HepG2 (cell line): ENCODE data around the gene RBPMS2. TPM values are rescaled to one million over a fixed set of nuclear protein-coding genes. Genes with fewer than 3 reads are reported as not detected.
A peak's percentile ranks its signal among the peaks of the same experiment; 100 is the strongest.

ENCODE experiments used
- FLYWCH1 ChIP-seq: sonication (generic); formaldehyde crosslinking; IDR thresholded peaks from 2 replicates; pipeline ENCODE4 v1.8.1; 2023; ENCODE audit warnings: mild to moderate bottlenecking, missing genetic modification reagents
- FOXA1 ChIP-seq, 2 experiments: fragments of 450-650 bp in 1 of 2; sonication (generic) in 1 of 2; formaldehyde crosslinking in 1 of 2; IDR thresholded peaks; 2 replicates each; pipeline versions ENCODE4 v1.4.0 to v1.6.1; 2016 to 2020; ENCODE audit warnings: missing genetic modification reagents in 1 of 2
- HNF4A ChIP-seq: sonication (generic); formaldehyde crosslinking; IDR thresholded peaks from 2 replicates; pipeline ENCODE4 v1.4.0; 2020; ENCODE audit warnings: missing genetic modification reagents
- KLF16 ChIP-seq, 2 experiments: sonication (generic) in 1 of 2; formaldehyde crosslinking in 1 of 2; IDR thresholded peaks; 2 replicates each; pipeline versions ENCODE4 v1.6.1 to v1.8.0; 2016 to 2023; ENCODE audit warnings: missing genetic modification reagents in 2 of 2, missing compliant biosample characterization in 1 of 2
- NFYC ChIP-seq: IDR thresholded peaks from 2 replicates; pipeline ENCODE4 v1.6.1; 2016; ENCODE audit warnings: missing genetic modification reagents, missing compliant biosample characterization
- NKX3-1 ChIP-seq: sonication (generic); formaldehyde crosslinking; IDR thresholded peaks from 2 replicates; pipeline ENCODE4 v1.5.0; 2020; ENCODE audit warnings: missing genetic modification reagents
- SETDB1 ChIP-seq: sonication (generic); formaldehyde crosslinking; IDR thresholded peaks from 2 replicates; pipeline ENCODE4 v1.5.1; 2020; ENCODE audit warnings: missing genetic modification reagents, mild to moderate bottlenecking, borderline replicate concordance
- ZFP1 ChIP-seq: IDR thresholded peaks from 2 replicates; pipeline ENCODE4 v1.6.1; 2016
- ZNF331 ChIP-seq: sonication (generic); formaldehyde crosslinking; IDR thresholded peaks from 2 replicates; pipeline ENCODE4 v1.4.0; 2020; ENCODE audit warnings: missing genetic modification reagents
- ZNF33A ChIP-seq: sonication (generic); formaldehyde crosslinking; IDR thresholded peaks from 2 replicates; pipeline ENCODE4 v1.5.1; 2020; ENCODE audit warnings: missing genetic modification reagents, mild to moderate bottlenecking, moderate library complexity, borderline replicate concordance
- ZNF724P ChIP-seq: sonication (generic); formaldehyde crosslinking; IDR thresholded peaks from 2 replicates; pipeline ENCODE4 v1.8.0; 2022; ENCODE audit warnings: missing genetic modification reagents, borderline replicate concordance
- ZNF781 ChIP-seq: sonication (generic); formaldehyde crosslinking; IDR thresholded peaks from 2 replicates; pipeline ENCODE4 v1.5.1; 2020; ENCODE audit warnings: borderline replicate concordance, mild to moderate bottlenecking, missing genetic modification reagents; ENCODE audit errors: not compliant biosample characterization
- ZNF850 ChIP-seq: sonication (generic); formaldehyde crosslinking; conservative IDR thresholded peaks from 2 replicates; pipeline ENCODE4 v1.9.0; 2021; ENCODE audit warnings: mild to moderate bottlenecking, missing genetic modification reagents
- polyA plus RNA-seq, 8 experiments: library from polyadenylated mRNA; depleted of rRNA in 3 of 8; stranded (reverse) in 7 of 8; unstranded in 1 of 8; fragments of >200 nt; fragmentation: Illumina TruSeq in 4 of 8; extraction: Trizol in 4 of 8; gene quantifications; 2 replicates each; pipeline versions ENCODE4 v1.2.1 to v1.2.3, GENCODE V29; 2011 to 2016; ENCODE audit warnings: low read depth in 4 of 8, missing spikeins in 1 of 8, mixed read lengths in 1 of 8; ENCODE audit not compliant: insufficient read depth in 1 of 8
- total RNA-seq, 5 experiments: library from RNA; depleted of rRNA; stranded (reverse); fragments of >200 nt; fragmentation: Illumina TruSeq; extraction: Trizol; gene quantifications; 2 replicates each; pipeline ENCODE4 v1.2.3, GENCODE V29; 2016; ENCODE audit warnings: low read depth in 1 of 5
- TF ChIP-seq, protein P1 (sequence below): sonication (generic); formaldehyde crosslinking; IDR thresholded peaks from 2 replicates; pipeline ENCODE4 v1.4.0; 2020; ENCODE audit warnings: missing genetic modification reagents, borderline replicate concordance
- TF ChIP-seq, protein P2 (sequence below): sonication (generic); formaldehyde crosslinking; IDR thresholded peaks from 2 replicates; pipeline ENCODE4 v1.4.0; 2020; ENCODE audit warnings: mild to moderate bottlenecking, missing genetic modification reagents
- TF ChIP-seq, protein P3 (sequence below): sonication (generic); formaldehyde crosslinking; IDR thresholded peaks from 2 replicates; pipeline ENCODE4 v1.9.0; 2021; ENCODE audit warnings: missing genetic modification reagents, mild to moderate bottlenecking, borderline replicate concordance

Gene RBPMS2
- total and polyA plus RNA-seq, 2 of the 13 experiments (the other 11 are each of a cell fraction or from before 2014, with no cell fraction given), result 0.08 TPM; not detected in 1

DNA sequence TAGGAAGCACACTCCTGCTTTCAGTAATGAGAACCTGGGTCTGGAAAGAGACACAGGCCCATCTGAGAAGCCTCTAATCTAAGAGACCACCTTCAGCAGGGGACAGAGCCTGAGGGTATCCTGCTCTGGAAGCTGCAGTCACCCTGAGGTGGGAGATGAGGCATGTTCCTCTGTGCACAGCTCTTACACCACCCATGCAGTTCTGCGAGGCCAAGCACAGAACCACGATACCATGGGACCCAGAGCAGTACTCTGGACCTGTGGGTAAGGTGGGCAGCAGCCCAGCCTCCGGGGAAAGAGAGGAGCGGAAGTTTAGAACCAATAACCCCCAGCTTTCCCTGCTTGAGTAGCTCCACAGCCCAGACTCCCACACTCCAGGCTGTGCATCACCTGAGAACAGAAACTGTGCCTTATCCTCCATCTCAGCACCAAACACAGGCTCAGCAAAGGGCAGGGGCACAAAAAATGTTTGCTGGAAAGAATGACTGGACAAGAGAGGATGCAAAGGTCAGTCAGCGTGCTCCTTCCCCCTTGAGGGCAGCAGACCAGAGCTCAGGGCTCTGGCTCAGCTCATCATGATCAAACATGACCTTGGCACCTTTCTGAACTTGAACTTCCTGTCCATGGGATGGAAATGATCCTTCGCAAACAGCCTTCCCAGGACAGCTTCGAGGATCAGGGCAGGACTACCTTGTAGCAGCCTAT is 43.1 kb downstream of the RBPMS2 start (continued):
- TF ChIP-seq, protein P1, sequence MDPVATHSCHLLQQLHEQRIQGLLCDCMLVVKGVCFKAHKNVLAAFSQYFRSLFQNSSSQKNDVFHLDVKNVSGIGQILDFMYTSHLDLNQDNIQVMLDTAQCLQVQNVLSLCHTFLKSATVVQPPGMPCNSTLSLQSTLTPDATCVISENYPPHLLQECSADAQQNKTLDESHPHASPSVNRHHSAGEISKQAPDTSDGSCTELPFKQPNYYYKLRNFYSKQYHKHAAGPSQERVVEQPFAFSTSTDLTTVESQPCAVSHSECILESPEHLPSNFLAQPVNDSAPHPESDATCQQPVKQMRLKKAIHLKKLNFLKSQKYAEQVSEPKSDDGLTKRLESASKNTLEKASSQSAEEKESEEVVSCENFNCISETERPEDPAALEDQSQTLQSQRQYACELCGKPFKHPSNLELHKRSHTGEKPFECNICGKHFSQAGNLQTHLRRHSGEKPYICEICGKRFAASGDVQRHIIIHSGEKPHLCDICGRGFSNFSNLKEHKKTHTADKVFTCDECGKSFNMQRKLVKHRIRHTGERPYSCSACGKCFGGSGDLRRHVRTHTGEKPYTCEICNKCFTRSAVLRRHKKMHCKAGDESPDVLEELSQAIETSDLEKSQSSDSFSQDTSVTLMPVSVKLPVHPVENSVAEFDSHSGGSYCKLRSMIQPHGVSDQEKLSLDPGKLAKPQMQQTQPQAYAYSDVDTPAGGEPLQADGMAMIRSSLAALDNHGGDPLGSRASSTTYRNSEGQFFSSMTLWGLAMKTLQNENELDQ, result no peak
- TF ChIP-seq FOXA1 (IDR thresholded peaks at IDR 0.05) (no peak), FOXA1 (CRISPR knock-in tag; IDR thresholded peaks at IDR 0.05) (peak; percentile 79), HNF4A (CRISPR knock-in tag) (peak; percentile 94), ZFP1 (CRISPR knock-in tag) (no peak), ZNF331 (CRISPR knock-in tag) (peak; percentile 55; the same call in 1 of the 2 replicates), ZNF724P (no peak), ZNF781 (CRISPR knock-in tag) (peak; percentile 55), SETDB1 (CRISPR knock-in tag) (no peak), FLYWCH1 (CRISPR knock-in tag) (no peak), ZNF850 (CRISPR knock-in tag) (no peak), KLF16 (CRISPR knock-in tag; IDR thresholded peaks at IDR 0.05) (peak in 1 of 2 experiments; percentile 48; a peak in 1 of 4 replicates), NFYC (no peak), NKX3-1 (CRISPR knock-in tag) (no peak), ZNF33A (CRISPR knock-in tag) (no peak)
- TF ChIP-seq, protein P2, sequence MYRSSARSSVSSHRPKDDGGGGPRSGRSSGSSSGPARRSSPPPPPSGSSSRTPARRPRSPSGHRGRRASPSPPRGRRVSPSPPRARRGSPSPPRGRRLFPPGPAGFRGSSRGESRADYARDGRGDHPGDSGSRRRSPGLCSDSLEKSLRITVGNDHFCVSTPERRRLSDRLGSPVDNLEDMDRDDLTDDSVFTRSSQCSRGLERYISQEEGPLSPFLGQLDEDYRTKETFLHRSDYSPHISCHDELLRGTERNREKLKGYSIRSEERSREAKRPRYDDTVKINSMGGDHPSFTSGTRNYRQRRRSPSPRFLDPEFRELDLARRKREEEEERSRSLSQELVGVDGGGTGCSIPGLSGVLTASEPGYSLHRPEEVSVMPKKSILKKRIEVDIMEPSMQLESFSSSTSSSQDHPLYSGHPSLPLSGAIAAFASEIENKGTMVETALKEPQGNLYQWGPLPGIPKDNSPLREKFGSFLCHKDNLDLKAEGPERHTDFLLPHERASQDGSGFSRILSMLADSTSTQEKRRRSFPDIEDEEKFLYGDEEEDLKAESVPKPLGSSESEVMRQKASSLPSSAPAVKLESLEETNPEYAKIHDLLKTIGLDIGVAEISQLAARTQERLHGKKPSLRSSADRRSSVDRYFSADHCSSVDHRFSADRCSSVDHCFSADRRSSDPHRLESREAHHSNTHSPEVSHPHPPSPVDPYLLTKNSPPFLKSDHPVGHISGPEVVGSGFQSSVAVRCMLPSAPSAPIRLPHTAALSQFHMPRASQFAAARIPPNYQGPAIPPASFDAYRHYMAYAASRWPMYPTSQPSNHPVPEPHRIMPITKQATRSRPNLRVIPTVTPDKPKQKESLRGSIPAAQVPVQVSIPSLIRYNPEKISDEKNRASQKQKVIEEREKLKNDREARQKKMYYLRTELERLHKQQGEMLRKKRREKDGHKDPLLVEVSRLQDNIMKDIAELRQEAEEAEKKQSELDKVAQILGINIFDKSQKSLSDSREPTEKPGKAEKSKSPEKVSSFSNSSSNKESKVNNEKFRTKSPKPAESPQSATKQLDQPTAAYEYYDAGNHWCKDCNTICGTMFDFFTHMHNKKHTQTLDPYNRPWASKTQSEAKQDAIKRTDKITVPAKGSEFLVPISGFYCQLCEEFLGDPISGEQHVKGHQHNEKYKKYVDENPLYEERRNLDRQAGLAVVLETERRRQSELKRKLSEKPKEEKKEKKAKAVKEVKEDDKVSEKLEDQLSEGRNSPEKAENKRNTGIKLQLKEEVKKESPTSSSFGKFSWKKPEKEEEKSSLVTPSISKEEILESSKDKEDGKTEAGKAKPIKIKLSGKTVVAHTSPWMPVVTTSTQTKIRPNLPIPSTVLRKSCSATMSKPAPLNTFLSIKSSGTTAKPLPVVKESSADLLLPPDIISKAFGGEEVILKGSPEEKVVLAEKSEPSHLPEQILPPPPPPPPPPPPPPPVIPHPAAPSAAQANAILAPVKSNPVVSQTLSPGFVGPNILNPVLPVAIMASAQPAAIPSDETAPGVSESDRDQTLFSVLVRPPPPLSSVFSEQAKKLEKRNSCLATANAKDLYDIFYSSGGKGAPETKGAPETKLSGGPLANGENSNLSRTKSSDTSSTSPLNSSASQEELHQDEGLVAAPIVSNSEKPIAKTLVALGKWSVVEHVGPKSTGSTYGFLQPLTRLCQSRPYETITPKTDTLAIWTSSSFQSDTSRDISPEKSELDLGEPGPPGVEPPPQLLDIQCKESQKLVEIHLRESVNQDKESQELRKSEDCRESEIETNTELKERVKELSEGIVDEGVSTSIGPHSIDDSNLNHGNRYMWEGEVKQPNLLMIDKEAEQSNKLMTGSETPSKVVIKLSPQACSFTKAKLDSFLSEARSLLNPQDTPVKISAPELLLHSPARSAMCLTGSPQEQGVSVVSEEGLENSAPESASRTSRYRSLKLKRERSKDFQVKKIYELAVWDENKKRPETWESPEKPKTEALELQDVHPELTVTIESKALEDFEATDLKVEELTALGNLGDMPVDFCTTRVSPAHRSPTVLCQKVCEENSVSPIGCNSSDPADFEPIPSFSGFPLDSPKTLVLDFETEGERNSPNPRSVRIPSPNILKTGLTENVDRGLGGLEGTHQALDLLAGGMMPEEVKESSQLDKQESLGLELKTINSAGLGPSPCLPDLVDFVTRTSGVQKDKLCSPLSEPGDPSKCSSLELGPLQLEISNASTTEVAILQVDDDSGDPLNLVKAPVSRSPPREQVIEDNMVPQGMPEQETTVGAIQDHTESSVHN (CRISPR knock-in tag), result no peak
- TF ChIP-seq, protein P3, sequence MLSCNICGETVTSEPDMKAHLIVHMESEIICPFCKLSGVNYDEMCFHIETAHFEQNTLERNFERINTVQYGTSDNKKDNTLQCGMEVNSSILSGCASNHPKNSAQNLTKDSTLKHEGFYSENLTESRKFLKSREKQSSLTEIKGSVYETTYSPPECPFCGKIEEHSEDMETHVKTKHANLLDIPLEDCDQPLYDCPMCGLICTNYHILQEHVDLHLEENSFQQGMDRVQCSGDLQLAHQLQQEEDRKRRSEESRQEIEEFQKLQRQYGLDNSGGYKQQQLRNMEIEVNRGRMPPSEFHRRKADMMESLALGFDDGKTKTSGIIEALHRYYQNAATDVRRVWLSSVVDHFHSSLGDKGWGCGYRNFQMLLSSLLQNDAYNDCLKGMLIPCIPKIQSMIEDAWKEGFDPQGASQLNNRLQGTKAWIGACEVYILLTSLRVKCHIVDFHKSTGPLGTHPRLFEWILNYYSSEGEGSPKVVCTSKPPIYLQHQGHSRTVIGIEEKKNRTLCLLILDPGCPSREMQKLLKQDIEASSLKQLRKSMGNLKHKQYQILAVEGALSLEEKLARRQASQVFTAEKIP (CRISPR knock-in tag), result no peak
